ENCODE measurements around the gene DENND1A. TPM values are rescaled to one million over a fixed set of nuclear protein-coding genes. Genes with fewer than 3 reads are reported as not detected.

Gene DENND1A
- total and polyA plus RNA-seq, 2 donors = 6.7 to 9.2 TPM

DNA sequence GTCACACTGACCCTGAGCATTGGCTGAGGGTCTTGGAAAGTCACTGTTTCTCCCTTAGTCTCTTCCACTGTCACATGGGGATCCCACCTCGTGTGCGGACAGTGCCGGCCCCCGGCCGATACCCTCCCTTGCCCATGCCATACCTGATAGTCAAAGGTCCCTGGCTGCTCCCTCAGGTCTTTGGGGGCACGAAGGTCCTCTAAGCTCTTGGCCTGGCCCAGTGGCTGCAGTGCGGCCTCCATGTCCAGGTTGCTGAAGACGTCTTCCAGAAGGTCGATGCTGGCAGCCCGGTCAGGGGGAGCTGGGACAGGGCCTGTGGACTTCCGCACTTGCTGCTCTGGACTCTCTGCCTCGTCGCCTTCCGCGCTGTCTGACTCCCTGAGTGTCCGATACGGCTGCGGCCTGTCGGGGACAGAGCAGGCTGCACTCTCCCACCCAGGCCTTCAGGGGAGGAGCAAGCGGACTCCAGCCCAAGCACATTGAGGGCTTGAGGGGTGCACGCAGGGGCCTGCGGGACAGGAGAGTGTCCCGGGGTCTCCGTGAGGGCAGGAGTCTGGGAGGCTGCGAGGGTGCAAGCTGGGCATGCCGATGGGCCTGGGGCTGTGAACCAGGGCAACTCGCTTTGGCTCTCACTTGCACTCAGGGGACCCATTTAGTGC lies 546.3 kb downstream of the DENND1A start:
- Histone ChIP-seq H3K27ac (ENCODE audit: low read depth in 1 of 2, low read length in 1 of 2) (no peak overlapping the region), H3K4me3 (ENCODE audit: low read length in 2 of 2) (no peak overlapping the region), H3K9me3 (ENCODE audit: control insufficient read depth in 2 of 2, insufficient read depth in 1 of 2, low read length in 1 of 2) (no peaks in the 10 kb centered on the region), H3K4me1 (ENCODE audit: control insufficient read depth in 2 of 2, insufficient read depth in 2 of 2, low read length in 2 of 2) (no peaks in the 10 kb centered on the region), H3K27me3 (ENCODE audit: control insufficient read depth in 2 of 2, insufficient read depth in 1 of 2, low read length in 1 of 2) (no peaks in the 10 kb centered on the region), H3K36me3 (ENCODE audit: control insufficient read depth in 2 of 2, insufficient read depth in 2 of 2, low read length in 1 of 2) (peaks cover 0 to 5% of the 10 kb centered on the region in 2 donors)
- 90% methylated on average over 27 of the region's 27 CpGs for WGBS
- DNase-seq (ENCODE audit: low read depth in 6 of 9, low spot score in 9 of 9) = no peak

DNA sequence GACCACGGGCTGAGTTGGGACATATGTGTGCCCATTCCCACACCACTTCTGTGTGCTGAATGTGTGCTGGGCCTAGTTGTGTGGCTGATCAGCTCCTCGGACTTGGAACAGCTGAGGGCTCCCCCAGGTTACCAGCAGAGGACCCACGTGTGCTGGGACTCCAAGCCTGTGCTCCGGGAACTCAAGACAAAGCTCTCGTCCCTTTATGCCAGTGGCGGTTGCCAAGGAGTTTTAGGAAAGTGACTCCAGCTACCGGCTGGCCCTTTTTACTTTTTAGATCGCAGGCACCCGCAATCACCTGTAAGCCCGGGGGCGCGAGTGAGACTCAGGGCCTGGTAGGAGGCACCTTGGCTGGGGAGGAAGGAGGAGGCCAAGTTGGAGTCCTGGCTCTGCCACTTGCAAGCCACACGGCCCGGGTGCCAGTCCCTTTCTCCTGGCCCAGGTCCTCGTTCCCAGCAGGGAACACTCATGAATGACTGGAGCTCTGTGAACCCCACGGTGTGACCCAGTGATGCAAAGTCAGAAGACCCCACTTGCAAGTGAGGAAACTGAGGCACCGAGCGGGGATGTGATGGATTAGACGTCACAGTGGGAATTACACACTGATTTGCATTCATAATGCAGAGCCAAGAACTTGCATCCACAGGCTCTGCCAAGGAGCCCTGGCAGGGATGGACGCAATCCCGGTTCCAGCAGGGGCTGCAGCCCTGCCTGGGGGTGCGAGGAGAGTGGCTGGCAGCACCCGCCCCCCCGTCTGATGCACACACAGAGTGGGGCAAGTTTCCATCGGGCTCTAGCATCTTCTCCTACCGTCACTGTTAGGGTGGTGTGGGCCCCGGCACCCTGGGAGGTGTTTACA lies 547.0 kb downstream of the DENND1A start:
- no peak for DNase-seq (ENCODE audit: low read depth in 6 of 9, low spot score in 9 of 9)
- 95% methylated on average over 27 of the region's 27 CpGs for WGBS

DNA sequence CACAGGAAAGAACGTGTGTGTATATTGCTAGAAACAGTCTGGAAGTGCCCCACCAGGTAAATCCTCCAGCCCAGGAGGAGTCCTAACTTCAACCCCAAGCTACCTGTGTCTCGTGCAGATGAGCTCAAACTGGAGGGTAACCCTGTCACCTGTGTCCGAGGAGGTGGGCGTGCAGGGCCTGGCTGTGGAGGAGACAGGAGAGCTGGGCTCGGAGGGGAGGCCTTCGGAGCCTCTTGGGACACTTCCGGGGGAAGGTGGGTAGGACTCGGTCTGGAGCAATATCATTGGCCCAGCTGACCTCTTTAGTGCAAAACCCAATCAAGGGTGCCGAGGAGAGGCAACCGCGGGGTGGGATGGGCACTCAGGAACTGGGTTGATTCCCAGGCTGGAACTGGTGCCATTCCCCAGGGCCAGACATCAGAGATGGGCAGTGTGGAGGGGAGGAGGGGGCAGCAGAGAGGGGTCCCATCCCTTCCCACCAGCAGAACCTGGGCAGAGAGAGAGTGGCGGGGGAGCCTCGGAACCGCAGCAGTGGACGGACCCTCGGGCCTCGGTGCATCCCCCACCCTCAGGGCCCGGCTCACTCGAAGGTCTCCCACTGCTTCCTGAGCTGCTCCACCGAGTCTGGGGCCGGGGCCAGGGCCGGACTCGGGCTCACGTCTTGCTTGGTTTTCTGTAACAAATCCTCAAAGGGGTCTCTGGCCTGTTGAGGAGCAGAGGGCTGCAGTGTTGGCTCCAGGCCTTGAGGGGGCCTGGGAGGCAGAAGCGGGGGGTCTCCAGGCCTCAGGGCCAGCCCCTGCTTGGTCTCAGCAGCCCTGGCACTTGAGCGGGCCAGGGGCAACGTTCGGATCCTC lies 548.8 kb downstream of the DENND1A start:
- peaks cover 0 to 3% of the 10 kb centered on the region in 2 donors for H3K4me1 ChIP-seq (ENCODE audit: control insufficient read depth in 2 of 2, insufficient read depth in 2 of 2, low read length in 2 of 2)
- H3K4me3 ChIP-seq (ENCODE audit: low read length in 2 of 2) = no peak overlapping the region
- peaks cover 0 to 9% of the 10 kb centered on the region in 2 donors for H3K27me3 ChIP-seq (ENCODE audit: control insufficient read depth in 2 of 2, insufficient read depth in 1 of 2, low read length in 1 of 2)
- DNase-seq (ENCODE audit: low read depth in 6 of 9, low spot score in 9 of 9) = no peak
- H3K9me3 ChIP-seq (ENCODE audit: control insufficient read depth in 2 of 2, insufficient read depth in 1 of 2, low read length in 1 of 2) = no peaks in the 10 kb centered on the region
- peaks cover 0 to 5% of the 10 kb centered on the region in 2 donors for H3K36me3 ChIP-seq (ENCODE audit: control insufficient read depth in 2 of 2, insufficient read depth in 2 of 2, low read length in 1 of 2)
- no peak overlapping the region for H3K27ac ChIP-seq (ENCODE audit: low read depth in 1 of 2, low read length in 1 of 2)
- 97% methylated on average over 28 of the region's 28 CpGs for WGBS

More for the DNA sequence above, 547.0 kb downstream of the DENND1A start:
- Histone ChIP-seq H3K9me3 (ENCODE audit: control insufficient read depth in 2 of 2, insufficient read depth in 1 of 2, low read length in 1 of 2) (no peaks in the 10 kb centered on the region), H3K4me3 (ENCODE audit: low read length in 2 of 2) (no peak overlapping the region), H3K27me3 (ENCODE audit: control insufficient read depth in 2 of 2, insufficient read depth in 1 of 2, low read length in 1 of 2) (no peaks in the 10 kb centered on the region), H3K4me1 (ENCODE audit: control insufficient read depth in 2 of 2, insufficient read depth in 2 of 2, low read length in 2 of 2) (no peaks in the 10 kb centered on the region), H3K36me3 (ENCODE audit: control insufficient read depth in 2 of 2, insufficient read depth in 2 of 2, low read length in 1 of 2) (peaks cover 0 to 5% of the 10 kb centered on the region in 2 donors), H3K27ac (ENCODE audit: low read depth in 1 of 2, low read length in 1 of 2) (no peak overlapping the region)

DNA sequence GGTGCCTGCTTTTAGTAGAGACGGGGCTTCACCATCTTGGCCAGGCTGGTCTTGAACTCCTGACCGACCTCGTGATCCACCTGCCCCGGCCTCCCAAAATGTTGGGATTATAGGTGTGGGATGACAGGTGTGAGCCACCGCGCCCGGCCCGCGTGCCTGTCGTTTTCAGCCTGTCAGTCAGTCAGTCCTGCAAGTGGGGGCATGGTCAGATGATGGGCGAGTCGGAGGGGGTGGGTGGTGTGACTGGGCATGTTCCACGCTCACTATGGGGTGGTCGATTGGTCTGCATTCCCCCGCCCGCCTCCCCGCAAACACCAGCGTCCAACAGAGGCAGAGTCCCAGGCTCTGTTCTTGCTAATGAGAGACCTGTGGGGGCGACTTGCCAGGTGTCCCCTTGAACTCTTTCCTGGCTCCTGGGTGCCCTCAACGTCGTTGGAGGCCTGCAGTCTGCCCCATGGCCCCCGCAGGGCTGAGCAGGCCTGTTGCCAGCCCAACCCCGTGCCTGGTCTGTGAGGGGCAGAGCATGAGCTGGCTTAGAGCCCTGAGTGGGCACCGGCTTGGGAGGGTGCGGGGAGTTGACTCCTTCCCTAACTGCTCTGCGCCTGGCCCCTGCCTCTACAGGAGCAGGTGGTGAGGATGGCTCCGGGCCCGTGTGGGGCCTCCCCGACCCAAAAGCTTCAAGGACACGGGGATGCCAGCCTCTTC lies 550.8 kb downstream of the DENND1A start:
- Histone ChIP-seq H3K27me3 (ENCODE audit: control insufficient read depth in 2 of 2, insufficient read depth in 1 of 2, low read length in 1 of 2) (peaks cover 16 to 28% of the 10 kb centered on the region in 2 donors), H3K27ac (ENCODE audit: low read depth in 1 of 2, low read length in 1 of 2) (no peak overlapping the region), H3K9me3 (ENCODE audit: control insufficient read depth in 2 of 2, insufficient read depth in 1 of 2, low read length in 1 of 2) (no peaks in the 10 kb centered on the region), H3K4me1 (ENCODE audit: control insufficient read depth in 2 of 2, insufficient read depth in 2 of 2, low read length in 2 of 2) (peaks cover 0 to 12% of the 10 kb centered on the region in 2 donors), H3K4me3 (ENCODE audit: low read length in 2 of 2) (no peak overlapping the region), H3K36me3 (ENCODE audit: control insufficient read depth in 2 of 2, insufficient read depth in 2 of 2, low read length in 1 of 2) (peaks cover 0 to 5% of the 10 kb centered on the region in 2 donors)
- DNase-seq (ENCODE audit: low read depth in 6 of 9, low spot score in 9 of 9) = no peak
- WGBS = 96% methylated on average over 30 of the region's 30 CpGs

DNA sequence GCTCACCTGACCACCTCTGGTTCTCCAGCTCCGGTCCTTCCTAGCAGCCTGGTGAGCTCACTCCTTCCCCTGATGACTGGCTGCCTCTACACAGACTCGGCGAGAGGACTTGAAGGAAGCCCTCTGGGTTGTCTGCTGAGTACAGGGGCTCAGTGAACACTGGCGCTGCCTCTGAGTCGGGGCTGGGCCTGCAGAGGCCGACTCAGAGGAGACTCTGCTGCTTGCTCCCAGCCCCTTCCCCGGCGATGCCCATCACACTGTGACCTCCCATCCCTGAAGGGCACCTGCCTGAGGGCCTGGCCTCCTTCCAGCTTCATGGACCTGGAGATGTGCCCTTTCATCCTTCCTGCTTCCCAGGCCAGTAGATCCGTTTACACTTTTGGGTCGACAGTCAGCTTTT lies 551.9 kb downstream of the DENND1A start:
- peaks cover 0 to 12% of the 10 kb centered on the region in 2 donors for H3K4me1 ChIP-seq (ENCODE audit: control insufficient read depth in 2 of 2, insufficient read depth in 2 of 2, low read length in 2 of 2)
- H3K36me3 ChIP-seq (ENCODE audit: control insufficient read depth in 2 of 2, insufficient read depth in 2 of 2, low read length in 1 of 2) = peaks cover 0 to 5% of the 10 kb centered on the region in 2 donors
- DNase-seq (ENCODE audit: low read depth in 6 of 9, low spot score in 9 of 9) = no peak
- H3K27me3 ChIP-seq (ENCODE audit: control insufficient read depth in 2 of 2, insufficient read depth in 1 of 2, low read length in 1 of 2) = peaks cover 27 to 38% of the 10 kb centered on the region in 2 donors
- no peak overlapping the region for H3K4me3 ChIP-seq (ENCODE audit: low read length in 2 of 2)
- H3K27ac ChIP-seq (ENCODE audit: low read depth in 1 of 2, low read length in 1 of 2) = no peak overlapping the region
- WGBS = 96% methylated on average over 10 of the region's 10 CpGs
- no peaks in the 10 kb centered on the region for H3K9me3 ChIP-seq (ENCODE audit: control insufficient read depth in 2 of 2, insufficient read depth in 1 of 2, low read length in 1 of 2)

DNA sequence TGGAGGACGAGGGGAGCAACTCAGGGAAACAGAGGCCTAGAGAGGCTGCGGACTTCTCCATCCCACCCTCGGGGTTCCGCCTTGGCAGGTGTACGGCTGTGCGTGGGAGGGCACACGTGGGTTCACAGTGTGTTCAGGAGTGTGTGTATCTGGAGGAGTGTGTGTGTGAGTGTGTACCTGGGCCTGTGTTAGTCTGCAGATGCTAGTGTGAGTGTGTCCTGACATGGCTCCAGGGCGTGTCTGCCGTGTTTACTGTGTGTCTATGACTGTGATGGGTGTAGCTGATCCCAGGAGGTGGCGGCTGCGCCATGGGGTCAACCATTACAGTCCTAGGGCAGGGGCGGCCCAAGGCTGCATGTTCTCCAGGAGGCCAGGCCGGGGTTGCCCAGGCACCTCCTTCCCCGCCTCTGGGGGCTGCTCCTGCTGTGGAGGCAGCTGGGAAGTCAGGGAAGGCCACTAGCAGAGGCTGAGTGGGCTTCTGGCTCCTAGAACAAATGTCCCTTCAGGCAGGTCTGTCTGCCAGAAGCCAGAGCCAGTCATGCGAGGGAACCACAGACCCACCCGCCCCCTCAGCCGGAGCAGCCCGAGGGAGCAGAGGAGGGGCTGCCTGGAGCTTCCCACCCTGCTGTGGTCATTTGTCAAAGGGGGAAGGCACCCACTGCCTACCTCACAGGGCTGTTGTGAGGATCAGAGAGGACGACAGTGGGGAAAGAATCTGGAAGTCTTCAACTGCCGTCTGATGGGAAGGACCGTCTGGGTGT lies 552.5 kb downstream of the DENND1A start:
- Histone ChIP-seq H3K4me3 (ENCODE audit: low read length in 2 of 2) (no peak overlapping the region), H3K4me1 (ENCODE audit: control insufficient read depth in 2 of 2, insufficient read depth in 2 of 2, low read length in 2 of 2) (peaks cover 0 to 12% of the 10 kb centered on the region in 2 donors), H3K27ac (ENCODE audit: low read depth in 1 of 2, low read length in 1 of 2) (no peak overlapping the region), H3K9me3 (ENCODE audit: control insufficient read depth in 2 of 2, insufficient read depth in 1 of 2, low read length in 1 of 2) (no peaks in the 10 kb centered on the region), H3K27me3 (ENCODE audit: control insufficient read depth in 2 of 2, insufficient read depth in 1 of 2, low read length in 1 of 2) (peaks cover 33 to 44% of the 10 kb centered on the region in 2 donors), H3K36me3 (ENCODE audit: control insufficient read depth in 2 of 2, insufficient read depth in 2 of 2, low read length in 1 of 2) (peaks cover 0 to 4% of the 10 kb centered on the region in 2 donors)
- DNase-seq (ENCODE audit: low read depth in 6 of 9, low spot score in 9 of 9) = no peak
- WGBS = 97% methylated on average over 21 of the region's 21 CpGs

DNA sequence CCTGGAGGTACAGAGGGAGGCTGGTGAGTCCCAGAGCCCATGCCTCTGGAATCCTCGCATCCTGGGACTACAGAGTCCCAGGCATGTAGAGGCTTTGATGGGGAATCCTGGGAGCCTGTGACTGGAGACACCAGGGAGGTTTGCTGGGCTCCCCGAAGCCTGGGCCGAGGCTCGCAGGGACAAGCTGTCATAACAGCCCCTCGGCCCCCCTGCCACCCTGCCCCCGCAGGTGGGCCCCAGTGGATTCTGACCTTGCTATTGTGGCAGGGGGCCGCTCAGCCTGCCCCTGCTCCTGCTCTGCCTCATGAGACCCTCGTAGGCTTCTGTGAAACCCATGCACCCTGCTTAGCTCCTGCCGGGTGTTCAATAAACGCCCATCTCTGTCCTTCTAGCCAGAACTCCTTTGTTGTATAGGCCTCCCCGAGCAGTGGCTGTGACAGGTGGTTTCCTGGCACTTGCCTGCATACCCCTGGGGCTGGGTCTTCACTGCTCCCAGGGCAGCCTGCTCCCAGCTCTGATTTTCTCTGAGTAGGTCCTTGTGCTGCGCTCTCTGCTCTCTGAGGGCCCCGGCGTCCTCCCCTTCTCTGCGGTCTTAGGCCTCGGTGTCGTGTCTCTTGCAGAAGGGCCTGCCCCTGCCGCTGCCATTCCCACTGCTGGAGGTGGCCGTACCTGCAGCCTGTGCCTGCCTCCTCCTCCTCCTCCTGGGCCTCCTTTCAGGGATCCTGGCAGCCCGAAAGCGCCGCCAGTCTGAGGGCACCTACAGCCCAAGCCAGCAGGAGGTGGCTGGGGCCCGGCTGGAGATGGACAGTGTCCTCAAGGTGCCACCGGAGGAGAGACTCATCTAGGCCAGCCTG lies 553.5 kb downstream of the DENND1A start:
- no peaks in the 10 kb centered on the region for H3K36me3 ChIP-seq (ENCODE audit: control insufficient read depth in 2 of 2, insufficient read depth in 2 of 2, low read length in 1 of 2)
- no peaks in the 10 kb centered on the region for H3K9me3 ChIP-seq (ENCODE audit: control insufficient read depth in 2 of 2, insufficient read depth in 1 of 2, low read length in 1 of 2)
- DNase-seq (ENCODE audit: low read depth in 6 of 9, low spot score in 9 of 9) = no peak
- H3K4me3 ChIP-seq (ENCODE audit: low read length in 2 of 2) = no peak overlapping the region
- peaks cover 0 to 12% of the 10 kb centered on the region in 2 donors for H3K4me1 ChIP-seq (ENCODE audit: control insufficient read depth in 2 of 2, insufficient read depth in 2 of 2, low read length in 2 of 2)
- 74% methylated on average over 24 of the region's 24 CpGs for WGBS
- H3K27ac ChIP-seq (ENCODE audit: low read depth in 1 of 2, low read length in 1 of 2) = no peak overlapping the region
- H3K27me3 ChIP-seq (ENCODE audit: control insufficient read depth in 2 of 2, insufficient read depth in 1 of 2, low read length in 1 of 2) = peaks cover 37 to 54% of the 10 kb centered on the region in 2 donors
